HG03060 (cell line): ENCODE data around the gene SAV1.
"Not testable (repeated sequence)": the region's sequence is repeated elsewhere in the genome, so short reads cannot be mapped to it uniquely, and the experiment has no call there.

Source experiments
- ATAC-seq: cut with Tn5 transposase; IDR thresholded peaks from one replicate; pipeline ENCODE4 v1.9.1; 2021; ENCODE audit warnings: low read depth, moderate number of reproducible peaks; ENCODE audit not compliant: unreplicated experiment

The SAV1 gene

DNA sequence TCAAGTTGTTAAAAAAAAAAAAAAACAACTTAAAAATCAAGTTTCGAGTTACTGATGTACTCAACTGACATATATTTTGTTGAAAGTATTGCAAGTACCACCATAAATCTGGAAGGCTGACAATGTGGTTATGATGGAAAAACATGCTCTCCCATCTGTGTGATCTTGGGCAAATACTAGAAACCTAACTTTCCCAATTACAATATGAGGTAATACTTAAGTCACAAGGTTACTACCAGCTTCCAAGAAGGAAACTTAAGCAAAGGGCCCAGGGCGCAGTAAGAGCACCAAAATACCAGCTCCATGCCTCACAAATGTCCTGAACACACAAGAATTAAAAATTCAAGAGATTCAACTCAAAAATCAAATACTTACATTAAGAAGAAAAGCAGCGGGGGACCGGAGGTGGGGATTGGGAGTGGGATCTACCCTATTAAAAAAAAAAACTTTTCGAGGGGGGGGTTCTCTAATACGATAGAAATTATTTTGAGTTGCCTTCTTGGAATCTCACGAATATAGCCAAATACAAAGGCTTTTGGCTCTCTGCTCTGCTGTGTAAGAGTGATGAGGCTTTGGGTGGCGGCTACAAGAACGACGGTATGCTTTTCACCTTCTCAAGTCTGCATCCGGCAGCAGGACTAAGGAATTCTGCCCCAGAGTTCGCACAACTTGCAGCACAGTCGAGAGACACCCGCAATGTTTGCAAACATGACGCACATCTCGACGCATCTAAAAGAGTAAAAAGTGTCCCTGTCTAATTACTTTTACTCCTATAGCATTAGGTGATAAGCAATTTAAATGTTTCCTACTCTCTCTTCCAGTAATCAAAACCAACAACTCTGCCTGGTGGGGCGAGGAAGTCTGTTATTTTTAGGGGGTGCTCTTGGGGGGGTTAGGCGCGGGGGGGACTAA, 1.1 kb downstream of the SAV1 start:
- no peak for ATAC-seq

DNA sequence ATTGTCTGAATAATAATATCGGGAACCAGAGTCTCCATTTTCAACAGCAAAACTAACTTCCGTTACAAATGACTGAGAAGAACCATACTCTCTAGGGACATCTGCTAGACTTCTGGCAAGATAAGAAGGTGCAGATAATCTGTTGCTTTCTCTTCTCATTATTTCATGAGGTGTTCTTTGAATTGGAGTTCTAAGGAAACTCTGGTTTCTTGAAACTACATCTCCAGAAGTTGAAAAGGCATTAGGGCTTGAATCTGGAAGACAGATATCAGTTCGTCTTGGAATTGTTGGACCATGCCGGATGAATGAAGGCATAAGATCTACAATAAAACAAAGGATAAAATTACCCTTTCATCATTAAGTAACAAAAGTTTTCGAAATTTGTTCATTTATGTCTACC, 2.8 kb downstream of the SAV1 start:
- ATAC-seq = not testable (repeated sequence)

DNA sequence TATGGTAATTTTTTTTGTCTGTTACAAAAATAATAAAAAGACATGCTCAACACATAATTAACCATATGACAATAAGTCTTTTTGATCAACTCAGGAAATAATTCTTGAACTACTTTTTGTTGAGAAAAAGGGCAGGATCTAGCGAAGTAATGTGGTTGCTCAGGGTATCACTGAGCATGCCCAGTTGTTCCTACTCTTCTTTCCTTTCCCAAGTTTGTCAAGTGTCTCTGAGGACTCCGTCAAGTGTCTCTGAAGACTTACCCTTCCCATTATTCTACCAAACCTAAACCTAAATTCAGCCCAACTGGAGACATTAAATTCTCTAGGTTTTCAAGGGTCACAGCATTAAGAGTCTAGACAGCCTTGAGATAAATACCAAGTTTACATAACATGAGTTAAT, 3.5 kb downstream of the SAV1 start:
- not testable (repeated sequence) for ATAC-seq

DNA sequence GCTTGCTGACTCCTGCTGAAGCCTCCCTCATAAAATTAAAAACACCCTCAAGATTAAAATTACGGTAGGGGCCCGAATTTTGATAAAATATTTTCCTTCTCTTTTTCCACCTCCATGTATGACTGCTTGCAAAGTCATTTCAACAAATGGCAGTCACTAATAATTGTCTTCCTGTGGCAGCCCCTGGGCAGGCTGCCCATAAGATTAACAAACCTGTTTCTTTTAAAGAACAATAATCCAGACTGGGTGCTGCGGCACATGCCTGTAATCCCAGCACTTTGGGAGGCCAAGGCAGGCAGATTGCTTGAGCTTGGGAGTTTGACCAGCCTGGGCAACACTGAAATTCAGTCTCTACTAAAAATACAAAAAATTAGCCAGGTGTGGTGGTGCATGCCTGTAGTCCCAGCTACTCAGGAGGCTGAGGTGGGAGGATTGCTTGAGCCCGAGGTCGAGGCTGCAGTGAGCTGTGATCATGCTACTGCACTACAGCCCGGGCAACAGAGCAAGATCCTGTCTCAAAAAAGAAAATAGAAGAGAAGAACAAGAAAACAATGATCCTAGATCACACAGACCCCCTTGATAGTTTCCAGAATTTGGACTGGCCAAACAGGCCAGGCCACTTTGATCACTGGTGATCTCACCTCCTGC, 8.7 kb downstream of the SAV1 start:
- no peak for ATAC-seq

DNA sequence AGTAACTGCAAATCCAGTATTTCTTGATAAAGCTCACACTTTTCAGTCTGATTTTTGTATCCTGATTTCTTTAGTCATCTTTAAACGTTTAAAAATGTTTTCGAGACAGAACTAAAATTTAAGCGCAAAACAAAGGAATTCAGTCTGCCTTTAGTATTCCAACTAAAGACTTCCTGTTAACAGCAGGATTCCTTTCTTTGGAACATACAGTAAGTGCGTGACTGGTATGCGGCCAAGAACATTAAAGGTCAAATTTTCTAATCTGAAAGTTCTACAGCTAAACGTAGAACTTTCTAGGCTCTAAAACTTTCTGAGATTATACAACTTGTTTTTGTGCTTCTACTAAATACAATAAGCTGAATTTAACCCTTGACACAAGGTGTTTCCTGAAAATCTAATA, 9.9 kb downstream of the SAV1 start:
- ATAC-seq = no peak

DNA sequence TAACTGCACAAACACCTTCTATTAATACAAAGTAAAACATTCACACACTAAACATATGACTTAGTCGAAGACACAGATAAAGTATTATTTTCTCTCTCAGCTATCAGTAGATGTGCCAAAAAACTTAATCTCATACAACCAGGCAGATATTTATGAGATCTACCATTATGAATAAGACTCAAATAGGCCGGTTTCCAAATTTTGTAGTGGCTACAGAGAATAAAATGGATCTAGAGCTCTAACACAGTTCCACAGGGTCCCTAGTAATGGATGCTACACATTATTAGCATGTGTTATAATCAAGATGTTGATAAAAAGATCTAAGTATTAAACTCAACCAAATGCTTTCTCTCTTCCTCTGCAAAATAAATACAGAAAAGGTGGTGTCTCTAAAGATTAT, 10.4 kb downstream of the SAV1 start:
- ATAC-seq = no peak

DNA sequence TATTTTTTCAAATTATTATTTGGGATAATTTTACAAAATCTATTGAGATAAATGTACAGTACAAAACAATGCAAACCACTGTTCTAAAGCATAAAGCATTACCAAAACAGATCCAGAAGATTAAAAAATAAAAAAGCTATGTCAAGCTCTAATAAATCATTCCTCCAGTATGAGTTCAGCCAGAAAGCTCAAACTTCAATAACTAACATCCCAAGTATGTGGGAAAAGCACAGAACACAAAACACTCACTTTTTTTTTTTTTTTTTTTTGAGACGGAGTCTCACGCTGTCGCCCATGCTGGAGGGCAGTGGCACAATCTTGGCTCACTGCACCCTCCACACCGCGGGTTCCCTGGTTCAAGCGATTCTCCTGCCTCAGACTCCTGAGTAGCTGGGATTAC, 11.3 kb downstream of the SAV1 start:
- ATAC-seq = no peak

DNA sequence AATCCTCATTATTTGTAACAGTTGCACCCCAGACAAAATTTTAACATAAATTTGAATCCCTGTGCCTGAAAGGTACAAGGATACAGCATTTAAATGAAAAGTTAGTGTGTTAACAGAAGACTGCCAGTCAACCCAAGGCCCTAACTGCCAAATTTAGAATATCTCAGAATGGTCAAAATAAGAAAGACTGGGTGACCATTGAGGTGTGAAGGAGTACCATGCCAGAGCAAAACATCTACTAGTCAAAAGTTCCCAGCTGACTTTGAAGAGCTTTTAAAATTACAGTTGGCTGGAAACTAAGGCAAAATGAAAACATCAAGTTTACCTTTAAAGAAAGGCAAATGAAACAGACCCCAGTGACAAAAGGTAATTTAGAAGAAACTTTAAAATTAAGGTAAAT, 18.4 kb downstream of the SAV1 start:
- ATAC-seq = no peak

DNA sequence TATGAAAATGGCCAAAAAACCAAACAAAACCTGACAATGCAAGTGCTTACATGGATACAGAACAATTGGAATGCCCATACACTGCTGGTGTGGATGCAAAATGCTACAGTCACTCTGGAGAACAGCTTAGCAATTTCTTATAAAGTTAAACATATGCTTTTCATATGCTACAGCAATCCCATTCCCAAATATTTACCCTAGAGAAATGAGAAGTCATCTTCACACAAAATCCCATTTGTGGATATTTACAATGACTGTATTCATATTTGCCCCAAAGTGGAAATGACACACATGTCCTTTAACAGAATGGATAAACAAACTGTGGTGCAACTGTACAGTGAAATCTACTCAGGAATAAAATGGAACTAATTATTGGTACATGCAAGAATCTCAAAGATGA, 20.4 kb downstream of the SAV1 start:
- no peak for ATAC-seq

DNA sequence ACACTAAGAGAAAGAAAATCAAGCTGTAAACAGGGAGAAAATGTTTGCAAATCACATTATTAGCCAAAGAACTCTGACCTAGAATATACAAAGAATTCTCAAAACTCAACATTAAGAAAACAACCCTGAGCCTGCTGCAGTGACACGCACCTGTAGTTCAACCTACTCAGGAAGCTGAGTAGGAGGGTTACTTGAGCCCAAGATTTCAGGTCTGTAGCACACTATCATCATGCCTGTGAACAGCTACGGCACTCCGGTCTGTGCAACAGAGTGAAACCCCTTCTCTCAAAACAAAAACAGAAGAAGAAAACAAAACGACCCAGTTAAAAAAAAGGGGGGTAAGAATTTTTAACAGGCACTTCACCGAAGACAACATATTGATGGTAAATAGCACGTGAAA, 20.8 kb downstream of the SAV1 start:
- ATAC-seq = peak; percentile 57

DNA sequence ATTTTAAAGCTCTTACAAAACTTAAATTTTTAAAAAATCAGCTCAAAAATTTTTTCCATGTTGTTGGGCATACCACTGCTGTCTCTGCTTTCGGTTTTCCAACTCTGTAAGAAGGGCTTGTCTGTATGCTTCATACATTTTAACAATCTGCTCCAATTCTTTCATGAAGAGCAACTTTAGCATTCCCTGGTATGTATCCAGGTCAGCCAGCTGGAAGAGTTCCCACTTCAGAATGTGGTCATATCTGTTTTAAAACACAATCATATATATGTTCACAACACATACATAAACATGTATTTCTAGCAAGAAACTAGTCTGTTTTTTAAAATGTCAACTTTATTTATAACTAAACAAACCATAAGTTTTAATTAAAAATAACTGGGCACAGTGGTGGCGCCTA, 33.0 kb downstream of the SAV1 start:
- no peak for ATAC-seq

DNA sequence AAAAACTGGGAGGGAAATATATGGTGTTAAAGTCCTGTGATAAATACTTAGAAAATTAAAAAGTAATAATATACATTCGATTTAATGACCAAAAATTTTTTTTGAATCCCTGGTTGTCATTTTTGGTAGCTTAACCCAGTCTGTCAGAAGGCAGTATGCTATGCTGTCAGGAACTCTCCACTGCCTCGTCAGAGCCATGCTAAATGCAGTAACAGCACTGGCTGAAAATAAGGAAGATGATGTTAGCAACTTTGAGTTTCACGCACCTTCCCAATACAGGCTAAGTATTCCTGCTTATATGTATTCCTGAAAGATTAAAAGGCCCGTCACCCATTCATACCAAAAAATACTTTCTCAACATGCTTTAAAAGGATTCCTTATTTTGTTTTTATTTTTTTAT, 34.2 kb downstream of the SAV1 start:
- no peak for ATAC-seq

DNA sequence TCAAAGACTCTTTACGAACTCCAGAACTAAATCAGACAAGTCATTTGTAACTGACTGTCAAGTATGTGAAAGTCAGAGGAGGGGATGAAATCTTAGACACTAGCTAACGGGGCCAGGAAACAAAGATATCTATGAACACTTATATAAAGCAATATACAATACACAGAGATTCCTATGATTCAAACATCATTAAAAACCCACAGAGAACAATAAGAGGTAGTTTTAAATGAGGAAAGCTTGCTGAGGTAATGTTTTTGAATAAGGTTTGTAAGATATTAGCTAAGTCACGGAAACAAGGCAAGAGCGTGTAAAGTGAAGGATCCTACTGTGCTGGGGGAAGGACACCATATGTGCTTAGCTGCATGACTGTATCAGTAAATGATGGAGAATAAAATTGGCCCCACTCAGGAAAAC, 36.7 kb downstream of the SAV1 start:
- ATAC-seq = no peak

DNA sequence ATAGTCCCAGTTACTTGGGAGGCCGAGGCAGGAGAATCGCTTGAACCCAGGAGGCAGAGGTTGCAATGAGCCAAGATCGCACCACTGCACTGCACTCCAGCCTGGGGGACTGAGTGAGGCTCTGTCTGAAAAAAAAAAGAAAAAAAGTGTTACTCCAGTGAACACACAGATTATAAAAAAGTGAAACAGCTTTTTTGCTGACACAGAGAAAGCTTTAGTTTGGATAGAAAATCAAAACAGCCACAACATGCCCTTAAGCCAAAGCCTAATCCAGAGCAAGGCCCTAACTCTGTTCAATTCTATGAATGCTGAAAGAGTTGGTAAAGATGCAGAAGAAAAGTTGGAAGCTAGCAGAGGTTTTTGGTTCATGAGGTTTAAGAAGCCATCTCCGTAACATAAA, 43.2 kb downstream of the SAV1 start:
- ATAC-seq = not testable (repeated sequence)

DNA sequence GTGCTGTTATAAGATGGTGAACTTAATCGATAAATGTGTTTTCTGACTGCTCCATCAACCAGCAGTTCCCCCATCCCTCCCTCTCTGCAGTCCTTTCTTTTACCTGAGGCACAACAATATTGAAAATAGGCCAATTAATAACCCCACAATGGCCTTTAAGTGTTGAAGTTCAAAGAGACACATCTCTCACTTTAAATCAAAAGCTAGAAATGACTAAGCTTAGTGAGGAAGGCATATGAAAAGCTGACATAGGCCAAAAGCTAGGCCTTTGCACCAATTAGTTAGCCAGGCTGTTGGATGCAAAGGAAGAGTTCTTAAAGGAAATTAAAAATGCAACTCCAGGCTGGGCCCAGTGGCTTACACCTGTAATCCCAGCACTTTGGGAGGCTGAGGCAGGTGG, 43.7 kb downstream of the SAV1 start:
- no peak for ATAC-seq

DNA sequence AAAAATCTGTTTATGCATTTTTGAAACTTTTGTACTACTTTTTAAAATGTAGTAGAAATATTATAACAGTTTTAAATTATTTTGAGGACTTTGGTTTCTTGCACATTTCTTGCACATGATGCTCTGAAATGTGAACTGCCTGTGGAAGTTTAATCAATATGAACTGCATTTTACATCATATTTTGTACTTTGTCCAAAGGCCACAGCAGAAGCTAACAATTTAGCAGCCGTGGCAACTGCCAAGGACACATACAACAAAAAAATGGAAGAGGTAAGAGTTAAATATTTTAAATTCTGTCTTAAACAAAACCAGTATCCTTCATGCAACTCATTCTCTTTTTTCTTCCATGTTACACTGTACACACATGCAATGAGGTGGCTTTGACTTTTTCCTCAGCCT, 45.1 kb downstream of the SAV1 start:
- no peak for ATAC-seq

DNA sequence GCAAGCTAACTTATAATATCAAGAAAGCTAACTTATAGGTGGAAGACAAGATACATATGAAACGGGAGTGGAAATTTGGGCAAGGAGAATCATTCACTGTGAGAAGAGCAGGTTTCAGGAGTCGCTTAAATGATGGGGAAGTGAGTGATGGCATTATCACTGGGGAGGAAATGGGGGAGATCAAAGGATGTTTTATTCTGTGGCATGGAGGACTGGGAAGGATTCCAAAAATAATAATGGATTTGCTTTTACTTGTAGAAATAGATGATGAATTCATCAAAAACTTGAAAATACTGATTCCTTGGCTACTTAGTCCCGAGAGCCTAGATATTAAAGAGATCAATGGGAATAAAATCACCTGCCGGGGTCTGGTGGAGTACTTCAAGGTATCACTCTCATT, 47.8 kb downstream of the SAV1 start:
- no peak for ATAC-seq

DNA sequence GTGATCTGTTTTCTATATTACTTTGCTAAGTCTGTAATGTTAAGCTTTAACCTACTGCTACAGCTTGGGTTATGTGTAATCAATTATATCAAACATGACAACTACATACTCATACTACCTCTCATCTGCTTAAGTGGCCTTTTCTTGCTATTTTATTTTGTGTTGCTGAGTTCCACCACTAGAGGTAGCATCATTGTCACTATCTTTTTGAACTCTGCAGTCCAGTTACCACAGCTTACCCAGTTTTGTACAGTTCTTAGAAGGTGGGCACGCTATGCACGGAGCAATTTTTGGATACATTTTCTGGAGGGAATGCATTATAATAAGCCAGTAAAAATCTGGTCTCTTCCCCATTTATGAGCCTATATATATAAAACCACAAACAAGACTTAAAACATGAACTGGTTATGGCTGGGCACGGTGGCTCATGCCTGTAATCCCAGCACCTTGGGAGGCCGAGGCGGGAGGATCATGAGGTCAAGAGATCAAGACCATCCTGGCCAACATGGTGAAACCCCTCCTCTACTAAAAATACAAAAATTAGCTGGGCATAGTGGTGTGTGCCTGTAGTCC, 48.5 kb downstream of the SAV1 start:
- ATAC-seq = no peak

DNA sequence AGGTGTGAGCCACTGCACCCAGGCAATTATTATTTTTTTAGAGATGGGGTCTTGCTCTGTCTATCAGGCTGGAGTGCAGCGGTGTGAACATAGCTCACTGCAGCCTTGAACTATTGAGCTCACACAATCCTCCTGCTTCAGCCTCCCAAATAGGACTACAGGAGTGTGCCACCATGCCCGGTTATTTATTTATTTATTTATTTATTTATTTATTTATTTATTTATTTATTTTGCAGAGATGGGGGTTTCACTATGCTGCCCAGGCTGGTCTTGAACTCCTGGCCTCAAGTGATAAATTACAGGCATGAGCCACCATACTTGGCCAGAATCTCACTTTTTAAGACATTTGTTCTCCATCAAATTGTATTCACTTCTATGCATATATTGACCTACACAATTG, 51.8 kb downstream of the SAV1 start:
- ATAC-seq = no peak

DNA sequence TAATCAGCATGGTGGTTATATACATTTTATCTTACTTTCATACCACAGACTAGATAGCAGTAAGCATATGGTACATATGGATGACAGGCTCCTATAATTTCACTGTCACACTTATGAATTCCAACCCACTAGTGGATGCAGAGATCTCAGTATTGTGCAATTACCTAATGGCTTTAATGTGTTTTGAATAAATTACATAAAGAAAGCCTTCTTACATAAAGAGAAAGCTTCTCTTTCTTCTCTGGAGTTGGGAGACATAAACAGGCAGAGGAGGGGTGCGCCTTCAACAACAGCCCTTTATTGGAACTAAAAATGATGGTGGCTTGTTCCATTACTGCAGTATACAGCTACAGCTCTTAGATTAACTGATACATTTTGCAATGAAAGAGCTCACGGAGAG, 52.6 kb downstream of the SAV1 start:
- no peak for ATAC-seq

DNA sequence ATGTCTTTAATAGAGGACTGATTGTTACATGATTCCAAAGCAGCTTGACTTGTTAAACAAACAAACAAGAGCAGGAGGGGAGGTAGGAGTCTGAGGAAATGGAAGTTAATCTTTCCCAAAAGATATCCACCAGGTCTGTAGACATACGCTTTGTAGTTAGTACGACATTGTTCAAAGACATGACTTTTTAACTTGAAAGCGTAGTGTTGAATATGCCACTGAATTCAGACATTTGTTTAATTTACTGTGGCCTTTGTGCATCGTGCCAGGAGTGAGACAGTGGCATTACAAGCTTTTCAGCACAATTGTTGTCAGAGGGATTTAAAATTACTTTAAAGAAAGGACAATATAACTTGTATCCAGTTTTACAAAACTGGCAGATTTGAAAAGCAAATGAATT, 53.0 kb downstream of the SAV1 start:
- no peak for ATAC-seq

DNA sequence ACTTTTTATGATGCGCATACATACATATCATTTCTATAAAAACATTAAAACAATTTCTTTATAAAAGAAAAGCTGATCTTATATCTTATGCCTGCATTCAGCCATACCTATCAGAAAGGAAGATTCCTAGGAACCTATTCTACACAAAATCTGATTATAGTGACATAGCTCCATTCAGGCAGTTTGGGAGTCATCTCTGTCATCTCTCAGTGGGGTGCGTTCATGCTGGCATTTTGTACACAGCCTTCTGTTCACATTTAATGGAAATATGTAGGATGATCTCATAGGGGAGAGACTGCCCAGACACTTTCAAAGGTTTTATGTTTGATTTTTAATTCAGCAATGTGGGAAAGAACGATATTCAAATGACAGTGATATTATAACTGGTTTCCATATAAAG, 55.3 kb downstream of the SAV1 start:
- ATAC-seq = no peak
